Endothelial cell of umbilical vein (primary cell): ENCODE data around the gene CDK18. TPM values are rescaled to one million over a fixed set of nuclear protein-coding genes. Genes with fewer than 3 reads are reported as not detected.

Source experiments
- BruUV-seq: library from RNA; stranded (reverse); fragments of 400-500 nt; replicated peaks from 2 replicates; lab custom pipeline; 2021; lab: Mats Ljungman, UMichigan
- CTCF ChIA-PET: fragments of 300-600, 350-600 bp; sonication (Branson Sonifier 250); formaldehyde crosslinking; loops from one replicate; lab custom pipeline; 2021; ENCODE audit warnings: antibody characterized with exemption, inconsistent platforms; lab: Charles Lee
- POLR2A ChIA-PET: fragments of 300-600, 350-600 bp; sonication (Branson Sonifier 250); formaldehyde crosslinking; loops from one replicate; lab custom pipeline; 2021; ENCODE audit warnings: antibody characterized with exemption, inconsistent platforms; lab: Charles Lee
- DNase-seq: peaks from one replicate; pipeline ENCODE4 v3.0.0-alpha.2; 2011; ENCODE audit warnings: low read depth, low spot score
- FAIRE-seq: peaks from 2 replicates; lab custom pipeline; 2011; peaks lifted over from hg19 to GRCh38; lab: Jason Lieb, UNC
- H2AFZ ChIP-seq: 2 replicates; pipeline ENCODE4 v1.6.0; 2012; ENCODE audit warnings: low read depth, low read length, control low read depth, inconsistent platforms
- H3K27ac ChIP-seq: 2 replicates; pipeline ENCODE4 v1.5.1; 2011; ENCODE audit warnings: low read depth, mild to moderate bottlenecking, control low read depth, low read length, moderate library complexity; ENCODE audit not compliant: insufficient read depth
- H3K27me3 ChIP-seq, 2 experiments: 2 replicates each; pipeline versions ENCODE4 v1.6.0 to v1.6.1; 2011; ENCODE audit warnings: low read length in 2 of 2, mixed read lengths in 1 of 2; ENCODE audit not compliant: control insufficient read depth in 2 of 2, insufficient read depth in 2 of 2
- H3K36me3 ChIP-seq, 2 experiments: 2 replicates in 1 of 2; 3 replicates in 1 of 2; pipeline ENCODE4 v1.5.1; 2011; ENCODE audit warnings: low read length in 2 of 2, mild to moderate bottlenecking in 1 of 2, moderate library complexity in 1 of 2; ENCODE audit not compliant: control insufficient read depth in 2 of 2, insufficient read depth in 2 of 2; ENCODE audit errors: extremely low read depth in 1 of 2
- H3K4me1 ChIP-seq: 3 replicates; pipeline ENCODE4 v1.5.1; 2011; ENCODE audit warnings: mild to moderate bottlenecking, low read length; ENCODE audit not compliant: control insufficient read depth, insufficient read depth; ENCODE audit errors: extremely low read depth
- H3K4me2 ChIP-seq: 2 replicates; pipeline ENCODE4 v1.6.1; 2011; ENCODE audit warnings: low read length, control low read depth, mixed read lengths; ENCODE audit not compliant: insufficient read depth
- H3K4me3 ChIP-seq, 3 experiments: fragments of 200-600 bp in 1 of 3; sonication (generic), shearing (Covaris generic) in 1 of 3; replicated peaks in 1 of 3; 2 replicates each; pipeline ENCODE4 v1.5.1; 2011 to 2016; ENCODE audit warnings: control low read depth in 3 of 3, low read length in 3 of 3, mild to moderate bottlenecking in 2 of 3, inconsistent platforms in 1 of 3, low read depth in 1 of 3, moderate library complexity in 1 of 3; ENCODE audit not compliant: insufficient read depth in 1 of 3
- H3K79me2 ChIP-seq: 2 replicates; pipeline ENCODE4 v1.6.0; 2012; ENCODE audit warnings: low read length, inconsistent platforms; ENCODE audit not compliant: control insufficient read depth, insufficient read depth
- H3K9ac ChIP-seq: replicated peaks from 2 replicates; pipeline ENCODE3; 2011; ENCODE audit warnings: low read length, control low read depth; ENCODE audit not compliant: insufficient read depth; ENCODE audit errors: extremely low read depth
- H3K9me1 ChIP-seq: replicated peaks from 3 replicates; pipeline ENCODE4 v1.6.0; 2011; ENCODE audit warnings: mild to moderate bottlenecking, low read length; ENCODE audit not compliant: control insufficient read depth, insufficient read depth; ENCODE audit errors: extremely low read depth
- H3K9me3 ChIP-seq: replicated peaks from 2 replicates; pipeline ENCODE4 v1.5.1; 2012; ENCODE audit warnings: low read length, inconsistent platforms; ENCODE audit not compliant: control insufficient read depth, insufficient read depth
- H4K20me1 ChIP-seq: replicated peaks from 2 replicates; pipeline ENCODE3; 2011; ENCODE audit warnings: mild to moderate bottlenecking, low read length; ENCODE audit not compliant: control insufficient read depth, insufficient read depth; ENCODE audit errors: extremely low read depth
- CTCF ChIP-seq, 2 donors: IDR thresholded peaks; 1 replicate in 1 of 2; 2 replicates in 1 of 2; pipeline ENCODE4 v1.5.1; 2011; ENCODE audit warnings: low read length in 2 of 2, mild to moderate bottlenecking in 2 of 2, moderate library complexity in 2 of 2, control low read depth in 1 of 2, inconsistent platforms in 1 of 2, low read depth in 1 of 2; ENCODE audit not compliant: insufficient read depth in 1 of 2; ENCODE audit errors: extremely low read depth in 1 of 2
- EZH2 ChIP-seq: IDR thresholded peaks from 2 replicates; pipeline ENCODE4 v1.6.1; 2012; ENCODE audit warnings: borderline replicate concordance, low read depth, mild to moderate bottlenecking, moderate library complexity, low read length, inconsistent platforms; ENCODE audit not compliant: severe bottlenecking
- FOS ChIP-seq: IDR thresholded peaks from 2 replicates; pipeline ENCODE4 v1.6.1; 2011; ENCODE audit warnings: mild to moderate bottlenecking, low read length, moderate library complexity, borderline replicate concordance; ENCODE audit not compliant: insufficient read depth
- GATA2 ChIP-seq: IDR thresholded peaks from 2 replicates; pipeline ENCODE4 v1.7.0; 2011; ENCODE audit warnings: low read depth, mild to moderate bottlenecking, moderate library complexity, mixed read lengths, low read length; ENCODE audit not compliant: insufficient read length, insufficient read depth
- JUN ChIP-seq: IDR thresholded peaks from 2 replicates; pipeline ENCODE4 v1.6.1; 2011; ENCODE audit warnings: borderline replicate concordance, low read depth; ENCODE audit not compliant: insufficient read length, insufficient read depth
- MAX ChIP-seq: IDR thresholded peaks from 2 replicates; pipeline ENCODE4 v1.6.1; 2011; ENCODE audit not compliant: insufficient read depth, insufficient read length
- MYC ChIP-seq: IDR thresholded peaks from one replicate; pipeline ENCODE4 v1.6.1; 2011; ENCODE audit warnings: mild to moderate bottlenecking, low read depth, low read length
- POLR2A ChIP-seq: IDR thresholded peaks from 2 replicates; pipeline ENCODE4 v1.6.1; 2012; ENCODE audit warnings: low read depth, mild to moderate bottlenecking, control low read depth, low read length
- POLR2AphosphoS5 ChIP-seq: IDR thresholded peaks from 2 replicates; pipeline ENCODE4 v1.6.1; 2012; ENCODE audit warnings: low read depth, mild to moderate bottlenecking, control low read depth, low read length, moderate library complexity; ENCODE audit not compliant: insufficient read depth
- dilution Hi-C: fragments of 300-500 bp; cut with MboI; formaldehyde crosslinking; loops from one replicate; pipeline ENCODE4 v1.15.0; 2019; ENCODE audit warnings: low sequenced_read_pairs; ENCODE audit not compliant: extremely low pct_ligation_motif_present
- intact Hi-C: fragments of 100-400 bp; cut with micrococcal nuclease; formaldehyde crosslinking; loops from one replicate; pipeline ENCODE4 v1.10.0; 2022
- polyA plus RNA-seq, 4 experiments: library from polyadenylated mRNA; depleted of rRNA in 3 of 4; stranded (reverse) in 3 of 4; unstranded in 1 of 4; fragments of >200 nt; gene quantifications; 2 replicates each; pipeline versions ENCODE4 v1.2.1 to v1.2.3, GENCODE V29; 2011 to 2012; ENCODE audit warnings: missing spikeins in 1 of 4
- total RNA-seq: library from RNA; stranded (reverse); gene quantifications from 2 replicates; pipeline ENCODE4 v1.2.3, GENCODE V29; 2021

The CDK18 gene
- total and polyA plus RNA-seq, 2 donors (not counting 3 experiments of a cell fraction or from before 2014, with no cell fraction given) = 0.17 to 1.2 TPM

DNA sequence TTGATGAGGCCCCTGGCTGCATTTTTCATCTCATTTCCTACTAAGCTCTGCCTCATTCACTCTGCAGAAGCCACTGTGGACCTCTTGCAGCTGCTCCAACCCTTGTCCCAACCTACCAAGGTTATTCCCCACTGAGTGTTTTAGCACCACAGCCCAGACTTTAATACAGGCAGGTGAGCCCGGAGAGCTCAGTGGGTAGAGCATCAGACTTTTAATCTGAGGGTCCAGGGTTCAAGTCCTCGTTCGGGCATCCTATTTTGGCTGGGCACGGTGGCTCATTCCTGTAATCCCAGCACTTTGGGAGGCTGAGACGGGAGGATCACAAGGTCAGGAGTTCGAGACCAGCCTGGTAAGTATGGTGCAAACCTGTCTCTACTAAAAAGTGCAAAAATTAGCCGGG is 30.5 kb upstream of the CDK18 start:
- dilution Hi-C loops = no loop called here
- no TSS peak for BruUV-seq

More for the DNA sequence above, 30.5 kb upstream of the CDK18 start:
- Histone ChIP-seq H3K9me3 (no peaks in the 10 kb centered on the region), H3K9ac (no peak overlapping the region), H3K27me3 (no peaks in the 10 kb centered on the region), H3K4me3 (no peak overlapping the region), H3K4me2 (no peak overlapping the region), H3K4me1 (no peaks in the 10 kb centered on the region), H4K20me1 (no peaks in the 10 kb centered on the region), H3K9me1 (no peaks in the 10 kb centered on the region), H2AFZ (no peak overlapping the region), H3K27ac (no peak overlapping the region), H3K79me2 (no peaks in the 10 kb centered on the region), H3K36me3 (no peaks in the 10 kb centered on the region)
- intact Hi-C loops = no loop called here
- POLR2A ChIA-PET = no interaction called here
- CTCF ChIA-PET = interaction anchor here (1.1 to 2.6 kb wide), 2 partner anchors 12 to 50 kb away, joined by 3 to 12 read pairs; no protein-coding TSS in a partner anchor
- DNase-seq = no peak
- TF ChIP-seq POLR2A = no peak
- no peak for TF ChIP-seq GATA2
- TF ChIP-seq JUN = no peak
- no peak for TF ChIP-seq MYC
- TF ChIP-seq POLR2AphosphoS5 = no peak
- TF ChIP-seq MAX = no peak
- TF ChIP-seq FOS = no peak
- TF ChIP-seq CTCF (IDR thresholded peaks at IDR 0.05; ENCODE audit: extremely low read depth in 1 of 2, insufficient read depth in 1 of 2, low read depth in 1 of 2, low read length in 2 of 2) = no peak
- TF ChIP-seq EZH2 = no peak
- no peak for FAIRE-seq
